Measurements from ENCODE around the gene NSL1. TPM values are rescaled to one million over a fixed set of nuclear protein-coding genes. Genes with fewer than 3 reads are reported as not detected.
A peak's percentile ranks its signal among the peaks of the same experiment; 100 is the strongest.
"Not testable (repeated sequence)": the region's sequence is repeated elsewhere in the genome, so short reads cannot be mapped to it uniquely, and the experiment has no call there.

NSL1 gene
- total RNA-seq, 1 donor from 2014 or later, result 30.2 TPM

DNA sequence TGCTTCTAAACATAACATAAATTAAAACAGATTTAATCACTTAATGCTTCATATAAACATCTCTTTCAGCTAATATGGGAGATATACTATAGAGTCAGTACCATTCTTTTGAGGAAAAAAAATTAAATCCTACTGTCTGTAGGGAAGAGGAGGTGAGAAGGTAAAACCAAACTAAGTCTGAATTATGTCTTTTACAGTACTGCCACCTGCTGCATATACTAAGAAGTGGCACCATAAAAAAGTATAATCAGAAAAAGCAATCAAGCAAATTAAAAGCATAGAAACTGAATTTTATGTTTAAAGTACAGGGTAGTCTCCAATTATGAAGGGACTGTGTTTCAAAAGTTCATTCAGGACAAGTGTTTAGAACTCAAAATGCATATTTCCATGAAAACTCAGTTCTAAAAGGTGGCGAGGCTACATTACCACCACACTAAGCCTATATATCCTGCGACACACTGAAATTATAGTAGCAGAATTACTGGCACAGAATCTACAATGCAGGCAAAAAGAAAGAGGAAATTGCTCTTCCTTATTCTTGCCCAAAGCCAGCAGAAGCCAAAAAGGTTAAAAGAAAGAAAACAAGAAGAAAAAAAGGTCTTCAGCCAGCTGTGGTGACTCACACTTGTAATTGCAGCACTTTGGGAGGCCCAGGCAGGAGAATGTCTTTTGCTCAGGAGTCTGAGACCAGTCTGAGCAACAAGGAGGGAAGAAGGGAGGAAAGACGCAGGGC is 9.0 kb downstream of the NSL1 start:
- Histone ChIP-seq H3K4me3 (no peak overlapping the region), H3K27ac (no peak overlapping the region), H3K27me3 (no peaks in the 10 kb centered on the region), H3K9me3 (no peaks in the 10 kb centered on the region), H3K4me1 (no peaks in the 10 kb centered on the region), H3K36me3 (peaks cover 55% of the 10 kb centered on the region)
- ATAC-seq, result peak; percentile 64
- intact Hi-C loops (cut with DNase I), result no loop called here
- DNase-seq, result no peak
- peak; percentile 64 for TF ChIP-seq CTCF (IDR thresholded peaks at IDR 0.05)

GRCh38 chr1:212781225-212781624 is 10.4 kb downstream of the NSL1 start:
- H3K36me3 ChIP-seq, result peaks cover 44% of the 10 kb centered on the region

DNA sequence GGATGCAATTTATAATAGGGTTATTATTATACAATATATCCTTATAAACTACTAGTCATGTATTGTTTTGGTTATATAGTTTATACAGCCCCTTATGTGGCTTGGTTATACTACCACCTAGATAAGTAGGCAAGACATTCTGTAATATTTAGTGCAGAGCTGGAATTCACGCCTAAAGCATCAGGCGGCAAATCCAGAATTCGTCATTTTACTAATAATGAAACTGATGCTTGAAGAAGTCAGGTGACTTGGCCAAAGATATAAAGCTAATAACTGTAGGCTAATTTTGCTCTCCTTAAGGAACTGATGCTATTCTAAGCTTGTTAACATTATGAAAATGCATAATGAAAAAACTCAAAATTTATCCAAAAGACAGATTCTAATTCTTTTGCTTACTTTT is 10.8 kb downstream of the NSL1 start:
- Histone ChIP-seq H3K36me3 (peaks cover 39% of the 10 kb centered on the region), H3K4me1 (peaks cover 3% of the 10 kb centered on the region), H3K4me3 (no peak overlapping the region), H3K27me3 (no peaks in the 10 kb centered on the region), H3K27ac (no peak overlapping the region), H3K9me3 (no peaks in the 10 kb centered on the region)
- intact Hi-C loops (cut with DNase I), result no loop called here
- no peak for DNase-seq
- TF ChIP-seq CTCF (IDR thresholded peaks at IDR 0.05), result no peak
- no peak for ATAC-seq

More at GRCh38 chr1:212781225-212781624, 10.4 kb downstream of the NSL1 start:
- DNase-seq (no peak), ATAC-seq (no peak)
- peaks cover 3% of the 10 kb centered on the region for H3K4me1 ChIP-seq
- TF ChIP-seq CTCF (IDR thresholded peaks at IDR 0.05), result no peak
- H3K27me3 ChIP-seq, result no peaks in the 10 kb centered on the region
- intact Hi-C loops (cut with DNase I), result no loop called here
- H3K4me3 ChIP-seq, result no peak overlapping the region
- H3K9me3 ChIP-seq, result no peaks in the 10 kb centered on the region
- H3K27ac ChIP-seq, result no peak overlapping the region

DNA sequence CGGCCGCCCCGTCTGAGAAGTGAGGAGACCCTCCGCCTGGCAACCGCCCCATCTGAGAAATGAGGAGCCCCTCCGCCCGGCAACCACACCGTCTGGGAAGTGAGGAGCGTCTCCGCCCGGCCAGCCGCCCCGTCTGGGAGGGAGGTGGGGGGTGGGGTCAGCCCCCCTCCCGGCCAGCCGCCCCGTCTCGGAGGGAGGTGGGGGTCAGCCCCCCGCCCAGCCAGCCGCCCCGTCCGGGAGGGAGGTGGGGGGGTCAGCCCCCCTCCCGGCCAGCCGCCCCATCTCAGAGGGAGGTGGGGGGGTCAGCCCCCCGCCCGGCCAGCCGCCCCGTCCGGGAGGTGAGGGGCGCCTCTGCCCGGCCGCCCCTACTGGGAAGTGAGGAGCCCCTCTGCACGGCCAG is 12.5 kb downstream of the NSL1 start:
- H3K27ac ChIP-seq; H3K4me3 ChIP-seq; H3K27me3 ChIP-seq; H3K9me3 ChIP-seq; DNase-seq; H3K4me1 ChIP-seq; ATAC-seq; intact Hi-C loops (cut with DNase I): not testable (repeated sequence)
- peaks cover 24% of the 10 kb centered on the region for H3K36me3 ChIP-seq

DNA sequence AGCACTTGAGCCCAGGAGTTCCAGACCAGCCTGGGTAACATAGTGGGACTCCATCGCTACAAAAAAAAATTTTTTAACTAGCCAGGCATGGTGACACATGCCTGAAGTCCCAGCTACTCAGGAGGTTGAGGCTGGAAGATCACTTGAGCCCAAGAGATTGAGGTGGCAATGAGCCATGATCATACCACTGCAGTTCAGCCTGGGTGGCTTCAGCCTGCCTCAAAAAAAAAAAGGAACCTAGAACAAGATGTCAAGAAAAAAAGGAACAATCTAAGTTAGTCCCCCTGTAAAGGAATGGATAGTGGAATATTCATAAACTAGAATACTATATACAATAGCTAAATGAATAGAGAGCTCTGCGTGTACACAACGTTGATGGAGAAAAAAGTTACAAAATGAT is 14.4 kb downstream of the NSL1 start:
- no peak for TF ChIP-seq CTCF (IDR thresholded peaks at IDR 0.05)
- DNase-seq, result no peak
- Histone ChIP-seq H3K36me3 (peaks cover 12% of the 10 kb centered on the region), H3K4me1 (peaks cover 3% of the 10 kb centered on the region), H3K4me3 (no peak overlapping the region), H3K27ac (no peak overlapping the region), H3K9me3 (no peaks in the 10 kb centered on the region), H3K27me3 (no peaks in the 10 kb centered on the region)
- no peak for ATAC-seq
- intact Hi-C loops (cut with DNase I), result no loop called here

- H3K27ac ChIP-seq, result no peak overlapping the region
- intact Hi-C loops (cut with DNase I), result no loop called here
- no peak for ATAC-seq
- TF ChIP-seq CTCF (IDR thresholded peaks at IDR 0.05), result no peak
- H3K27me3 ChIP-seq, result no peaks in the 10 kb centered on the region
- DNase-seq, result no peak
- H3K4me3 ChIP-seq, result no peak overlapping the region
- no peaks in the 10 kb centered on the region for H3K9me3 ChIP-seq
- no peaks in the 10 kb centered on the region for H3K36me3 ChIP-seq
- H3K4me1 ChIP-seq, result peaks cover 3% of the 10 kb centered on the region
These were observed 16.3 kb downstream of the NSL1 start for GRCh38 chr1:212775241-212775640.

Data from upper lobe of right lung (tissue), 1 donor.